GM21423 (cell line): ENCODE data around the gene HTR6.

Experiments used
- ATAC-seq: cut with Tn5 transposase; IDR thresholded peaks from one replicate; pipeline ENCODE4 v1.9.1; 2021; ENCODE audit warnings: mild to moderate bottlenecking, moderate library complexity; ENCODE audit not compliant: unreplicated experiment

Gene HTR6

DNA sequence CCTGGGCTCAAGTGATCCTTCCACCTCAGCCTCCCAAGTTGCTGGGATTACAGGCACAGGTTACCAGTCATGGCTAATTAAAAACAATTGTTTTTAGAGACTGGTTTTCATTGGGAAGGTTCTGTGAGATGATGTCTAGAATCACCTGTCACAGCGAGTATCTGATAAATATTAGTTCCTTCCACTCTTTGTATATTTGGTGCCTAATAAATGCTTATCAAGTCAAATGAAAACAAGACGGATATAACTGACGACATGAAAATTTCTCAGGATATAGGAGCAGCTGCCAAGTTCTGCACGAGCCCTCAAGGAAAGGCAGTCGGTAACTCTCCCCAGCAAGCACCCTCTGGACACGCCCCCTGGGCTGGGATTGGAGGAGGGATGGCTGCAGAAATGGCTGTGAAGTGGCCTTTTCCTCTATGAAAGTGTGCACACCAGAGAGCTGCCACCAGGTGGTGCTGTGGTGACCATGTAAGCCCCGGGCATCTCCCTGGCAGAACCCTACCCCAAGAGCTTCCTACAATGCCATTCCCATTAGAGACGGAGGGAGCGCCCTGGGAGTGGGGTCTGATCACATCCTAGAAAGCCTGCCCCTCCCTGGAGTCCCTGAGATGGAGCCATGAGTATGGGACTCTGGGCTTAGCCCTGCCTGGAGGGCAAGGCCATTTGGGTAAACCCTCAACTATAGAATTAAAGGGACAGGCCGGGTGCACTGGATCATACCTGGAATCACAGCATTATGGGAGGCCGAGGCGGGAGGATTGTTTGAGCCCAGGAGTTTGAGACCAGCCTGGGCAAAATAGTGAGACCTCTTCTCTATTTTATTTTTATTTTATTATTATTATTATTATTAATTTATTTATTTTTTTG is 50.9 kb downstream of the HTR6 start:
- peak; percentile 53 for ATAC-seq

DNA sequence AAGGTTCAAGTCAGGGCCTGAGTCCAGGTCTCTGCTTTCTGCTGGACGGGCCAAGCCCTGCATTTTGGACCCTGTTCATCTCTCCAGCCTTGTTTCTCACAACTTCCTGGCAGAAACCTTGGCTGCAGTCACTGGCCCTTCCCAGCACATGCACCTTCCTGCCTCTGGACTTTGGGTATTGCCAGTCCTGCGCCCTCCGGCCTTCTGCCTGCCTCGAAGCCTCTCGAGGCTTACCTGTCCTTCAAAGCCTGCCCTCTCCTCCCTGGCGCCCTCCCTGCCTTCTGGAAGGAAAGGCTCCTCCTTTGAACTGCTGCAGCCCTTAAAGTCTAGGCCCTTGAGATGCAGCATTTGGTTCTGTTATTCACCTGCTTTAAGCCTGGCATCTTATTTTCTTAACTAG is 52.8 kb downstream of the HTR6 start:
- ATAC-seq = no peak

DNA sequence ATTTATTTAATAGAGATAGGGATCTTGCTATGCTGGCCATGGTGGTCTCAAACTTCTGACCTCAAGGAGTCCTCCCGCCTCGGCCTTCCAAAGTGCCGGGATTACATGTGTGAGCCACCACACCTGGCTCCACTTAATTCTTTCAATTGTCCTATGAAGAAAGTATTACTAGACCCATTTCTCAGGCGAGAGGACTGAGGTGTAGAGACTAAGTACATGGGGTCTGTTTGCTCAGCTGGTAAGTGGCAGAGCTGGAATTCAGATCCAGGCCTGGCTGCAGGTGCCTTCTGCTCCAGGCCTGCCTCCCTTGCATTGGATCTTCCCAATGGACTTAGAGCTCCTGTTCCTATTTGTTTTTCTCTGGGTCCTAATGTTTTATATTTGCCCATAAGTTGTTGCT is 55.5 kb downstream of the HTR6 start:
- no peak for ATAC-seq

DNA sequence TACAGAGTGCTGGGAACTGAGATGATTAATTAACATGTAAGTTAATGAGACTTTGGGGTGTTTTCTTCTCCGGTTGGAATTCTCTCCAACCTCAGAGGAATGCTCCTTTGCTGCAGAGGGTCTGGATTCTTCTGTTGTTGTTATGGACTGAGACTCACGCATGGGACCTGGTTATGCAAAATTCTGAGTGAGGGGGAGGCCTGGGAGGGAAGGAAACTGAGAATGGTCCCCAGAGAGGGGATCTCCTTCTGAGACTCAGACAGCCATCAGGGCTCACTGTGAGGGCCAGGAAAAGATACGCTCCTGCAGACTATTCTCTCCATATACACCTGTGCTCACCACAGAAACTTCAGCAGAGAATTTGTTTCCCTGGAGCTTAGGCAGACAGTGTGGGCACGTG is 56.3 kb downstream of the HTR6 start:
- ATAC-seq = no peak

DNA sequence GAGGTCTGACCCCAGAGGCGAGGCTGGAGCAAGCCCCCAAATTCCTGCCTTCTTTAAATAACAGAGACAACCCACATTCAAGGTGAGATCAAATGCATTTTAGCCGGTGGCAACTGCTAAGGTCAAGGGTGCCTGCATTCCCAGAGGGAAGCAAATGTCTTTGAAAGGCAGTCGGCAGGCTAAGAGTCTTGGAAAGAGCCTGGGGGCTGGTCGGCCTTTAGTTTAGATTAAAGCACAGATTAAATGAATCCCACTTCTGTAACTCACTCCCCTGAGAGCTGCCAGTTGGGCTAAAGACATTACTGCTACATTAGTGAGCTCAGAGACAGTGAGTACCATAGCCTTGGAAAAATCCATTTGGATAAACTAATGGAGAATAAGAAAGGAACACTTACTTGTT is 59.2 kb downstream of the HTR6 start:
- ATAC-seq = no peak

DNA sequence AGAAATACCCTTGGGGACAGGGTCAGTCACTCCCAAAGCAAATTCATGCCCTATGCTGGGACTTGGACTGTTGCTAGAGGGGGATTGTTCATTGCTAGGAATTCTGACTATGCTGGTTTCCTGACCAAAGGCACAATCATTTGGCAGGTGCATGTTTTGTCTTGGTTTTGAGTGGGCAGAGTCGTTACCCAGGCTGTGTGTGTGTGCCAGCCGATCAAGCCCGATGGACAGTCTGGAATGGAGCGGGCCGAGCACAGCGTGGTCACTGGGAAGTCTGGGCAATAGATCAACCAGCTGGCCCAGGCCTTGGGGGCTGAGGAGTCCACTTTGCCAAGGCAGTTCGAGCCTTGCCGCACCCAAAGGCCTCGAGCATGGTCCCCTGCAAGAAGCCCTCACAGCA is 60.9 kb downstream of the HTR6 start:
- ATAC-seq = no peak

DNA sequence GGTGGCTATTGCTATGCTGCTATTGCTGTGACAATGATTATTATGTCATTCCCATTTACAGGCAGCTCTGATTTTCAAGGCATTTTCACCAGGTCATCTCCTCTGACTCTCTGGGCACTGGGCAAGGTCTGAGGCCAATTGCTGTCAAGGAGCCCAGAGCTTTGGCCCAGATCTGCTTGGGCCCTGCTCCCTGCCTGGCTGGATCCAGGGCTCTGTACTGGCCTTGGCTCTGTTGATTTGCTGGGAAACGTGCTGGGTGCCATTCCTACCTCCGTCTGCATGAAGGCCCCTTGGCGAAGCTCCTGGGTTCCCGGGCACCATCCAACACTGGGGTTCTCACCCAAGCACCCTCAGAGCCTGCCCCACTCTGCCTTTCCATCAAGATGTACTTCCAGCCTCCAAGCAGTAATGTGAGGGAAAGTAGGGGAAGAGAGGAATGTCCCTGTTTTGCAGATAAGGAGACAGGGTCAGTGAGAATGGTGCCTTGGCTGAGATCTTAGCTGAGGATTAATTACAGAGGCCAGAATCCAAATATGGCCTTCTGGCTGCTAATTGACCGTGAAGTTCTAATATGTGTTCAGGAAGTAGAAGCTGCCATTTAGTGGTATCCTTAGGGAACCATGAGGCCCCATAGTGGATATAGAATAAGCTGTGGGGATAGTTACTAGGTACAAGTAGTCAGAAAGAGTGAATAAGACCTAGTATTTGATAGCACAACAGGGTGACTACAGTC is 63.9 kb downstream of the HTR6 start:
- ATAC-seq = no peak

DNA sequence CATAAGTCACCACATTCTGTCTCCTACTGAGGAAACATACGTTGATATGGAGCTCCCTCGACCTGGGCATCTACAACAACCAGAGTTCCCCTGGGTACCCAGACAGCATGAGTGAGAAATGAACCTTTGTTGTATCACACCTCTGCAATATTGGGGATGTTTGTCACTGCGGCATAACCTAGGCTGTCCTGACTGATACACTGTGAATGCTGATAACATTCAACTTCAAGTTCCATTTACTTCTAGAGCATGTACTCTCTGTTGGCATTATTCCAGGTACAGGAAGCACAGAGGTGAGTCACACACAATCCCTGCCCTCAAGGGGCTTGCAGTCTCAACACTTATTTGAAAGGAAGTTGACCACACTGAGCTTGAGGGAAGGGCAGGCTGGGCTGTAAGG is 65.6 kb downstream of the HTR6 start:
- ATAC-seq = no peak
